GM21515 (cell line): ENCODE data around the gene CXorf49B.
"Not testable (repeated sequence)": the region's sequence is repeated elsewhere in the genome, so short reads cannot be mapped to it uniquely, and the experiment has no call there.

Source experiments
- ATAC-seq: cut with Tn5 transposase; IDR thresholded peaks from one replicate; pipeline ENCODE4 v1.9.1; 2021; ENCODE audit not compliant: unreplicated experiment

The CXorf49B gene

DNA sequence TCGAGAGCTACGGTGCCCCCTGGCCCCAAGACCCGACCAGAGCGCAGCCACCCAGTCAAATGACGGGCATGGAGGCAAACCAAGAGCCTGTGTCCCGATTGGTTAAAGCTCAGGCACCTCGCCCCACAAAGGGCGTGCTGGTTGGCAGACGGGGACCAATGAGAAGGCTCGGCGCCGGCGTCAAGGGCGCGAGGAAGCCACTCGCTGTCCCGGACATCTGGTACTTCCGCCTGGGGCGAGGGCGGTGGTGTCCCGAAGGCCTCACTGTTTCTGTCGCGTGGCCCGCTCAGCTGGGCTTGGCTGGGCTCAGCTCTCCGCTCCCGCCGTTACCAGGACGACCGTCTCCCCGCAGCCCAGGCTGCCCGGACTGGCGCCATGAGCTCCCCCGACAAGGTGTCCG is at the start of gene CXorf49B:
CXorf49B (plus strand) TSS at position 301 of the 400 bp plus-strand sequence; CDS start at position 376, 75 bp downstream.
- not testable (repeated sequence) for ATAC-seq

DNA sequence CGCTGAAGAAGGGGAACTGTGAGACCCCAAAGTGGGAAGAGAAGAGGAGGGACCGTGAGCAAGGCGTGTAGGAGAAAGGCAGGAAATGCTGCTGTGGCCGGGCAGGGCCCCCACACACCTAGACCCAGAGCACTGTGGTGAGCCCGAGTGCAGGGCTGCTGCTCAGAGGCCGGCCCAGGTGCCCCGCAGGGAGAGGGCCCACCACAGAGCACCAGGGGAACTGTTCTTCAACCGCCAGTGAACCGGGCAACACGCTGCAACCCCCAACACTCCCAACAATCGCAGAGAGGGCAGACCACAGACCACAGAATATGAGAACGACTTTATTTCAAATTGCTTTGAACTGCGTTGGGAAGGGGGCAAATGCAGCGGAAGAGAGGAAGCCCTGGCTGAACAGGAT is 49.1 kb upstream of the CXorf49B start:
- not testable (repeated sequence) for ATAC-seq

GRCh38 chrX:71715551-71715950 is 47.6 kb upstream of the CXorf49B start:
- ATAC-seq, result not testable (repeated sequence)

- ATAC-seq, result not testable (repeated sequence)
Observed at GRCh38 chrX:71716323-71716722, 46.8 kb upstream of the CXorf49B start.

DNA sequence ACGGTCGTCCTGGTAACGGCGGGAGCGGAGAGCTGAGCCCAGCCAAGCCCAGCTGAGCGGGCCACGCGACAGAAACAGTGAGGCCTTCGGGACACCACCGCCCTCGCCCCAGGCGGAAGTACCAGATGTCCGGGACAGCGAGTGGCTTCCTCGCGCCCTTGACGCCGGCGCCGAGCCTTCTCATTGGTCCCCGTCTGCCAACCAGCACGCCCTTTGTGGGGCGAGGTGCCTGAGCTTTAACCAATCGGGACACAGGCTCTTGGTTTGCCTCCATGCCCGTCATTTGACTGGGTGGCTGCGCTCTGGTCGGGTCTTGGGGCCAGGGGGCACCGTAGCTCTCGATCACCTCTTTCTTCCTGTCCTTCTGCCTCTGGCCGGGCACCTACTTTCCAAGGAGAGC is 45.0 kb upstream of the CXorf49B start, which contains the start of gene CXorf49:
CXorf49 (minus strand) TSS at position 101 of the 400 bp plus-strand sequence. CDS start 134 bp downstream, outside the sequence.
- not testable (repeated sequence) for ATAC-seq

DNA sequence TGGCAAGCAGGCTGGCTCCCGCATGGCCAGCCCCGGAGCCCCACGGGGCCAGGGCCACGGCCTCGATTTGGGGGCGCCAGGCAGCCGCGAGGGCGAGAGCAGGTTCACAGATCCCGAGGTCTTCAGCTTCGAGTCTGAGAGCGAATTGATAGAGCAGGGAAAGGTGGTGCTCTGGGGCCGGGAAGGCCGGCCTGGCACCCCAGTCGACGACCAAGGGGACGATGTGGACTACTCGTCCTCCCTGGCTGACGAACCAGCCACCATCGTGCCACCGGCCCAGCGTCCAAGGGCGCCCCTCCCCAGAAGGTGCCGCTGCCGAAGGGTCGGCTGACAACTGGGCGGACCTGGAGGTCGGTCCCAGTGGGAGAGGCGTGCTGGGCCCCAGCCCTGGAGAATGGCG is 44.0 kb upstream of the CXorf49B start:
- ATAC-seq, result not testable (repeated sequence)

GRCh38 chrX:71720289-71720886 is 42.8 kb upstream of the CXorf49B start:
- not testable (repeated sequence) for ATAC-seq

GRCh38 chrX:71760688-71761281 is 2.4 kb upstream of the CXorf49B start:
- not testable (repeated sequence) for ATAC-seq

DNA sequence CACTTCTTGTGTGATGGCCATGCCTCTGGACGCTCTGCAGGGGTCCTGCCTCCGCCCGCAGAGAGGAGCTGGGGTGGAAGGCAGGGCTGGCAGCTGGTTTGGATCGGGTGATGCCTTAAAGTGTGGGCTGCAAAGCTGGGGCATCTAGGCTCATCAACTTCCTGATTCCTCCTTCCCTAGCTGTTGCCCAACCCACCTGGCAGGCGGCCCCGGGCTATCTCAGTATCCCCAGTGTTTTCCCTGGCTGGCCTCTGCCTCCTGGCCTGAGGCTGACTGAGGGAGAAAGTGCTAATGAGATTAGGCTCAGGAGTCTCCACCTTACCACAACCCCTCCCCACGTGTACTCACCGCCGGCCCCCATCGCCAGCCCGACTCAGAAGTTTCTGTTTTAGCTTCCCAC is 1.7 kb downstream of the CXorf49B start:
- ATAC-seq, result not testable (repeated sequence)

- ATAC-seq, result not testable (repeated sequence)
Observed at GRCh38 chrX:71765613-71766012, 2.5 kb downstream of the CXorf49B start.

- not testable (repeated sequence) for ATAC-seq
Observed at GRCh38 chrX:71767134-71767533, 4.0 kb downstream of the CXorf49B start.

DNA sequence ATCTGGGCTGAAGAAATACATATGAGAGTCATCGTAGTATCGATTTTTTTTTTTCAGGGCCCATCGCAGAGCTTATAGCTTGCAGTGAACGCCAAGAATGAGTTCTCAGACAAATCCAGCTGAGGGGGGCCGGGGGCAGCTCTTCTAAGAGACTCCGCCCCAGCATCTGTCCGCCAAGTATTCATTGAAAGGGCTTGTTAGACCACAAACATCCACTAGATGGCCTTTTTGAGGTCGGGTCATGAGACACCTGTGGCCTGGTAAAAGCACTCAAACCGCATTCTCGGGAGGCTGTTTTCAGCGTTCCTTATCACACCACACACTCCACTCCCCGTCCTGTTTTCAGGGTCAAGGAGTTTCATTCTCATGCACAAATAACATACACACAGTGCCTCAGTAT is 15.2 kb downstream of the CXorf49B start:
- ATAC-seq, result not testable (repeated sequence)

DNA sequence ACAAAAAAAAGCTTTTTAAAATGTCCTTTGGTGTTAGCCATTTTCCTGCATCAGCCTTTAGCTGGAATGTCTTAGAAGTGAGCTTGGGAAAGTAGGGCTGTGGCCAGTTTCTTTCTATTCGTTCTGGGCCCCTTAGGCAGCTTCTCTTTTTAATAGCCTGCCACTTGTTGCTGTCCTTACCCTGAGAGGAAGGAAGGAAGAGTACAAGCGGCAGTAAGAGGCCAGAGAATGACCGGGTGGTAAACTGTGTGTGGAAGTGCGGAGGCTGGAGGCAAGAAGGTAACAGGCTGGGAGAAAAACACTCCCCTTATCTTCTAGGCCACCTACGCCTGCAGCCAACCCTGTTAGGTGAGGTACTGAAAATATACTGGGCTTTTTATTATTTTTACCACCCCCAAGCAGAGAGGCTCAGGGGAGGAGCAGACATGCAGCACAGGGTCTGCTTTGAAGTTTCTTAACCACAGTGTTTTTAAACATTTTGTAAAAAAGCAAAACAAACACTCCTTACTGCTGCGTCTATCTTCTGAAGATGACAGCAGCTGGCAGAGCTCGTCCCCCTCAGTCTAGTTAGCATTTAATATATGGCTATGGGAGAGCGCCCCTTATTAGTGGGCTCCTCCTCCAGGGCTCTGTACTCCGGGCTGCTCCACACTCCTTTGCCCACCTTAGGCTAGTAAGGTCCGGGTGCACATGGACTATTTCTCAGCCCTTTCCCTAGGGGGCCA is 19.2 kb downstream of the CXorf49B start:
- ATAC-seq, result not testable (repeated sequence)

GRCh38 chrX:71782950-71783299 is 19.8 kb downstream of the CXorf49B start:
- ATAC-seq, result not testable (repeated sequence)

GRCh38 chrX:71783569-71784347 is 20.6 kb downstream of the CXorf49B start:
- peak; percentile 49 for ATAC-seq

- peak; percentile 58 for ATAC-seq
Observed at GRCh38 chrX:71784348-71784983, 21.3 kb downstream of the CXorf49B start.

GRCh38 chrX:71806450-71806849 is 43.3 kb downstream of the CXorf49B start:
- not testable (repeated sequence) for ATAC-seq

- ATAC-seq, result no peak
Observed at GRCh38 chrX:71809886-71810285, 46.7 kb downstream of the CXorf49B start.

DNA sequence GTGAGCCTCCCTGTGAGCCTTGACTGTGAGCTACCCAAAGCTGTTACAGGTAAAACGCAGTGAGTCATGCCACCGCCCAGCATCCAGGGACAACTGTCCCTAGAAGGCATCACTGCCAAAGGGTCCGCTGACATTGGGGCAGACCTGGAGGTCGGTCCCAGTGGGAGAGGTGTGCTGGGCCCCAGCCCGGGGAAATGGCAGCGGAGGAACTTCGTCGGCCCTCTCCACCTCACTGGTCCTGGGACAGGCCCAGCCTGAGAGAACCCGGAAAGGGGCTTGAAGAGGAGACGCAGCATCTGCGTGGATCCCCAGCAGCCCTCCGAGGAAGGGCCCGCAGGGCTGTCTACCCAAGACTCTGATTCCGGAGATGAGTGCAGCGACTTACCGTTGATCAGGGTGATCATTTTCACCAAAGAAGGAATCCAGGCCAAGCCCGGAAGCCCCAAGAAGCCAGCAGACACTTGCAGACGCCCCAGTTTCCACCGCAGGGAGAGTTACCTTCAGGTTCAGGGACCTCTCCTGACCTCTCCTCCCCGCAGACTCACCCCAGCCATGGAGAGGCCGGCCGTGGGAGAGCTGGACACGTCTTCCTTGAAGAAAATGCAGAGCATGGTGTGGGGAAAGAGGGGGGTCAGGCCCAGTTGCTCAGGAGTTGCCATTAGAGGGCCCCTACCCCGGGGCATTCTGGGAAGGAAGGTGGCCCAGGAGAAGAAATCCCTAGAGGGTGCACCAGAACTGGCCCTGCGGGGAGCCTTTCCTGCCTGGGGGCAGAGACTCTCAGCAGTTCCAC is 51.2 kb downstream of the CXorf49B start:
- ATAC-seq, result no peak
